H4 (cell line): ENCODE results near the gene FBLL1. TPM values are rescaled to one million over a fixed set of nuclear protein-coding genes. Genes with fewer than 3 reads are reported as not detected.
A peak's percentile ranks its signal among the peaks of the same experiment; 100 is the strongest.
"Not testable (repeated sequence)": the region's sequence is repeated elsewhere in the genome, so short reads cannot be mapped to it uniquely, and the experiment has no call there.

Source experiments
- DNase-seq: peaks from one replicate; pipeline ENCODE4 v3.0.0-alpha.2; 2015; ENCODE audit warnings: low spot score
- total RNA-seq: library from RNA; depleted of rRNA; stranded (reverse); fragments of >200 nt; shearing (Covaris generic); gene quantifications from 2 replicates; pipeline ENCODE4 v1.2.3, GENCODE V29; 2014; rRNA removed

FBLL1 gene
- total RNA-seq, 1 experiment from 2014 or later = not detected

DNA sequence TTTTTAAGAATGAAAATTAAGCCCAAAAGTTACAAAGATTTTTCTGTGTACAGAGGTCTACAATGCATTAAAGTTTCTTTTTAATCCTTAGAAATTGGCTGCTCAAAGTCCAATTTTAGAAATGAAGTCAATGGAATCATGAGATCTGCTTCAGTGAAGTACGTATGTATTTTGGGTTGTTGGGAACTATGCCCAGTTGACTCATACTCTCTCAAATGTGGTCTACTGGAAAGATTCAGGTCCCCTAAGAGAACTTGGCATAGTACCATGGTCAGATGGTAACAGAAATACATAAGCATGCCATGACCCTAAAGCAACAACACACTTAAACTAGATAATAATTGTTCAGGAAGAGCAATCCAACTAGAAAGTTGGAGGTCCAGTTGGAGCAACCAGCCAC is 23.0 kb downstream of the FBLL1 start:
- peak; percentile 23 for DNase-seq

DNA sequence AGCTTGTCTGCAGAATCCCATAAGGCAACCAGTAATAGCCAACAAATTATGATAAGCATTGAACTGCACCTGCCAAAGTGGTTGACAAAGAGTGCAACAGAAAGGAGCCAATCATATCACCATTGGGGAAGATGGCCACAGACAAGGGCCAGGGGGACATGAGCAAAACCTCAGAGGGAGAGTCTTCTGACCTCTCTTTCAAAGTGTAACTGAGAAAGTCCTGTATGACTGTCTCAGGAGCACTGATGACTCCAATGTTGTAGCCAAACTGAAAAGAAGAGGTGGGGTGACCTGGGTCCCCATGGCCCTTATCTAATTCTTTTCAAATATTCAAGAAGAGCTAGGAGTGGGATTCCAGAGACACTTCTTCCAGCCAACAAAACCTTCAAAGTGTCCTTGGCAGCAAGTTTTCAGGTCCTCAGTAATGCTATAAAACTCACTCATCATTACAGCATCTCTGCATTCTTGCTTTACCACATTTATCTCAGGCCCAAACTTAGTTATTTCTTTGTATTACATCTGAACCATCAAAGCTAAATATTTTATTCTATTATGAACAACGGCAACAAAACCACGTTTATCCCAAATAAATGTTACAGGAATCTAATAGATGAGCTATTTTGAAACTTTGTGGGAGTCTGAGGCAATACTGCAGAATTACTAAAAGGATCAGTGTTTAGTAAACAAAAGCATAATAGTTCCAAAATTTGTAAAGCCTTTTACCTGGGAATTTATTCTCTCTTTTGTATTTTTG is 24.4 kb downstream of the FBLL1 start:
- no peak for DNase-seq

DNA sequence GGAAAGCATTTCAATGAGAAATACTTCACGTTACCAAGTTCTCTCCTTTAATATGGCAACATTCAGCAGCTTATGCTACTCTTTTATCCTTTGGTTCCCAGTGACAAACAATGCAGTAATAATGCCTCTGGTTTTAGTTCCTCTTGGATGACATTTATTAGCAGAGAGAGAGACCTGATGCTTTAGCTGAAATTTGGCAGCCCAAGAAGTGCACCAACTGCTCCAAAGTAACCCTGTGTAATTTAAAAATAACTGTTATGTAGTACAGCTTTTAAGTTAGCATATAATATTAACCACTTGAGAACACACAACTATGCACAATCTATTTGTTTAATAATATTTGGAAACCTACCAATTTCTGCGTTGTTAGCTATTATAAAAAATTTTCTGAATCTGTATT is 28.3 kb downstream of the FBLL1 start:
- DNase-seq = no peak

DNA sequence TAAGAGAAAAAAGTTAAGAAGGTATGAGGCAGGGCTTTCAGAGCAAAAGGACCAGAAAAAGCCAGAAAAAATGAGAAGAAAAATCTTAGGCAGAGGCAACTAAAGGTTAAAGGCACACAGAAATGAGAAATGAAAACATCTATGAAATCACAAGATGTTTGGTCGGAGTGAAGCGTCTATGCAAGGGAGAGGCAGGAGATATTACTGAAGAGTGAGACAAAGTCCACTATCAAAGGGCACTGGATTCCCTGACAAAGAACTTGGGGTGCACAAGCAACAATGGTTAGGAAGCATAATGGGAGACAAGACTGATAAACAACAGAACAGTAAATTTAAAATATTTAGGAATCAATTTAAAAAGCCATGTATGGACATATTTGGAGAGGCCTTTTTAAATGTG is 33.2 kb downstream of the FBLL1 start:
- DNase-seq = no peak

DNA sequence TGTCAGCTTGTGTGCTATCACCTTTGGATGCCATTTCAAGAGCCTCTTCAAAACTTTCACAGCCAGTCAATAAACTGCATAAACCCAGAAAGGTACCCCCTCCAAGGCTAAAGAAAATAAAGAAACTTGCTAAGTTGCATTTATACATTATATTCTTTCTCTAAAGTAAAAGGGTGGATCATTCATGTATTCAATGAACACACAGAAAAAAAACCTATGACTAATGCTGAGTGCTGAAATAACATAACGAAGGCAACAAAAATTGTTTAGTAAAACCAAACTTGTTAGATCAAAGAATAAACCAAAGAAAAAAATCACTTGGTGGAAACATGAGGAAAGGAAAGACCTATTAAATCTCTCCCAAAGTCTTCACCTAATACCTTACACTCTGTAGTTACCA is 34.9 kb downstream of the FBLL1 start:
- no peak for DNase-seq

DNA sequence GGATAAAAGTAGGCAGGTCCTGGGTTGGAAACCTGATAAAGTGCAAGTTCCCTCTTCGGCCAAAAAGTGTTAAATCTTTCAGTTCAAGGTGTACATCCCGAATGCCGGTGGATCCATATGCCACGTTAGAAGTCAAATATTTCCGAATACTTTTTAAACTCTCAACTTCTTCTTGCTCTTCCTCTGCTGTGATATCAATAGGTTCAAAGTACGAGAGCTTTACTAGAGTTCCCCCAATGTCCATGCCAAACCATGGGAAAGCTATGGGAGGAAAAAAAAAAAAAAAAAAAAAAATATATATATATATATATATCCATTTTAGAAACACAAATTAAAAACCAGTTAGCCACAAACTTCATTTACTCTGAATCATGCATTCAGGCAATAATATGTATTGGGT is 39.6 kb downstream of the FBLL1 start:
- no peak for DNase-seq

DNA sequence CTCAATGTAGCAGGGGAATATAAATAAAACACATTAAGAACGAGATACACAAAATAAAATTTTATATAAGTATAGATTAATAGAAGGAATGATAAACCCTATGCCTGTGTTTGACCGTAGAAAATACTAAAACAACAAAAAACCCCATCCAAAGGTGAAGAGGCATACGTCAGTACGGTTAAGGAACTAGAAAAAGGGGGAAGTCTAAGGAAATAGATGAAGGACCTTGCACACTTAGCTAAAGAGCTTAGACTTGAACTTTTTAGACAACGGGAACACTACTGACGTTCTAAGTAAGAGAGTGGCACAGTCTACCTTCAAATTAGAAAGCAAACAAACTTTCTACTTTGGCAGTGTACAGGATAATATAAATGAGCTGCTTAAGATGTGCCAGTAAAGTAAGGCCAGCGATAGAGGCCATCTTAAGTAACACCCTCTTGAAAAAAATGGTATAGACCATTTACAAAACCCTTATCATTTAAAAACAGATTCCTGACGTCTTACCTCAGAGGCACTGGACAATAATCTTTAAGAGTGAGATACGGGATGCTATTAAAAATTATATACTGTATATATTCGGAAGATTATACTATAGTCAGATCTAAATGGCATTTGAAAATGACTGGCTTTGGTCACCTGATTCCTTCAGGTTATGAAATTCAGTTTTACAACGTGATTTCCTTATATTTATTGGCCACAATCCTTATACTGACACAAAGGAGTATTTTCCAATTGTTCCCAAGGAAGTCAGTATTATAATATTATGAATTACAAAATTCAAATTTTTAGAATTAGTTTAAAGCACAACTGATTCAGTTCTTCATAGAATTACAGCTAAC is 41.6 kb downstream of the FBLL1 start:
- no peak for DNase-seq

DNA sequence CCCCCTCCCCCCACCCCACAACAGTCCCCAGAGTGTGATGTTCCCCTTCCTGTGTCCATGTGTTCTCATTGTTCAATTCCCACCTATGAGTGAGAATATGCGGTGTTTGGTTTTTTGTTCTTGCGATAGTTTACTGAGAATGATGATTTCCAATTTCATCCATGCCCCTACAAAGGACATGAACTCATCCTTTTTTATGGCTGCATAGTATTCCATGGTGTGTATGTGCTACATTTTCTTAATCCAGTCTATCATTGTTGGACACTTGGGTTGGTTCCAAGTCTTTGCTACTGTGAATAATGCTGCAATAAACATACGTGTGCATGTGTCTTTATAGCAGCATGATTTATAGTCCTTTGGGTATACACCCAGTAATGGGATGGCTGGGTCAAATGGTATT is 44.6 kb downstream of the FBLL1 start:
- DNase-seq = not testable (repeated sequence)

DNA sequence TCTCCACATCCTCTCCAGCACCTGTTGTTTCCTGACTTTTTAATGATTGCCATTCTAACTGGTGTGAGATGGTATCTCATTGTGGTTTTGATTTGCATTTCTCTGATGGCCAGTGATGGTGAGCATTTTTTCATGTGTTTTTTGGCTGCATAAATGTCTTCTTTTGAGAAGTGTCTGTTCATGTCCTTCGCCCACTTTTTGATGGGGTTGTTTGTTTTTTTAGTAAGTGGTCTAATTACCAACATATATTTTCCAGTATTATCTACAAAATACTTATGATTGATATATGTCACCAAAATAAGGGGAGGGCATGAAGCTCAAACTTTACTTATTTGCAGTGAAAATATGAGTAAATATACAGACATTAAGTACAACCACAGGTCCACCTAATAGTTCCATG is 45.1 kb downstream of the FBLL1 start:
- DNase-seq = not testable (repeated sequence)

DNA sequence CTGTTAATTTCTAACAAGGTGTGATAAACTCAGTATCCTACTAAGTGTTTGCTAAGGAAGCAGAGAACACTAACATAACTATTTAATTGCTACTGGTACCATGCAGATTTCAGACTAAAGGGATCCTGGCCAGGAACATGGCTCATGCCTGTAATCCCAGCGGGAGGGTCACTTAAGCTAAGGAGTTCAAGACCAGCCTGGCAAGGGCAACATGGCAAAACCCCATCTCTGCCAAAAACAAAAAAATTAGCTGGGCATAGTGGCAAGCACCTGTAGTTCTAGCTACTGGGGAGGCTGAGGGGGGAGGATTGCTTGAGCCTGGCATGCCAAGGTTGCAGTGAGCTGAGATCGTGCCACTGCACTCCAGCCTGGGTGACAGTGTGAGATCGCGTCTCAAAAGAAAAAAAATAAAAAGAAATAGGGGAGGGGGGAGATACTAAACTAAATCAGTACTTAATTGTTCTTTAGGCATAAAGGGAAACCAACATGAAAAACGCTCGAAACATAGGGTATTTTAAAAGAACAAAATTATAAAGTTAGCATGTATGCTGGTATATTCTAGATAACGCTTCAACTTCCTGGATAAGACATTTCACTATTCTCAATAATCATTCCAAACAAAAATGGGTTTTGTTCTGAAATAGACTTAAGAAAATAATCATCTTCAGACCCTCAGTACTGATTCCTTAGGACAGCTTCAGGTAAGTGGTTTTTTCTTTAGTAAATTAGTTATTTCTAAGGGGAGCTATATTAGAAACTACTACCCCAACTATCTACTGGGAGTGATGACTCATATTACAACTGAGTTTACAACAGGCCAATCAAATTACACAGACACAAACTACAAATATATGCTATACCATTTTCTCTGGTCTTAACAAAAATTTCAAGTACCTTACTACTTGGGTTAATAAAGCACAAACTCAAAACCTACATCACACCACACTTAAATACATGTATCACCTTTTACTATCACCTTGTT is 46.6 kb downstream of the FBLL1 start:
- DNase-seq = no peak

DNA sequence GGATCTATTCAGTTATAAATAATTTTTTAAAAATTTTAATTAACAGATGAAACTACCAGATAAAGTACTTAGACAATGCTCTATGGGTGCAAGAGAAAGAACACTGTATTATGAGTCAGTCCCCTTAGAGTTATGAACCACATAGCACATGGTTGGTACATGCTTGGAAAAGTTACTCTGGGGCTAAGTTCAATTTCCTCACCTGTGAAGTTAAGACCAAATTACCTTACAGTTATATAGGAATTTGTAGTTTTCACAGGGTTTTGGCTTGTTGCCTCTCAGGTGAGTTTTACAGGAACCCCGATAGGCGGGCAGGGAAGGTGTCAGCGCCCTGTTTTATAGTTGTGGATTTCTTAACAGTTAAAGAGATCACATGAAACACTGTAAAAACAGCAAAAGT is 48.9 kb downstream of the FBLL1 start:
- no peak for DNase-seq

DNA sequence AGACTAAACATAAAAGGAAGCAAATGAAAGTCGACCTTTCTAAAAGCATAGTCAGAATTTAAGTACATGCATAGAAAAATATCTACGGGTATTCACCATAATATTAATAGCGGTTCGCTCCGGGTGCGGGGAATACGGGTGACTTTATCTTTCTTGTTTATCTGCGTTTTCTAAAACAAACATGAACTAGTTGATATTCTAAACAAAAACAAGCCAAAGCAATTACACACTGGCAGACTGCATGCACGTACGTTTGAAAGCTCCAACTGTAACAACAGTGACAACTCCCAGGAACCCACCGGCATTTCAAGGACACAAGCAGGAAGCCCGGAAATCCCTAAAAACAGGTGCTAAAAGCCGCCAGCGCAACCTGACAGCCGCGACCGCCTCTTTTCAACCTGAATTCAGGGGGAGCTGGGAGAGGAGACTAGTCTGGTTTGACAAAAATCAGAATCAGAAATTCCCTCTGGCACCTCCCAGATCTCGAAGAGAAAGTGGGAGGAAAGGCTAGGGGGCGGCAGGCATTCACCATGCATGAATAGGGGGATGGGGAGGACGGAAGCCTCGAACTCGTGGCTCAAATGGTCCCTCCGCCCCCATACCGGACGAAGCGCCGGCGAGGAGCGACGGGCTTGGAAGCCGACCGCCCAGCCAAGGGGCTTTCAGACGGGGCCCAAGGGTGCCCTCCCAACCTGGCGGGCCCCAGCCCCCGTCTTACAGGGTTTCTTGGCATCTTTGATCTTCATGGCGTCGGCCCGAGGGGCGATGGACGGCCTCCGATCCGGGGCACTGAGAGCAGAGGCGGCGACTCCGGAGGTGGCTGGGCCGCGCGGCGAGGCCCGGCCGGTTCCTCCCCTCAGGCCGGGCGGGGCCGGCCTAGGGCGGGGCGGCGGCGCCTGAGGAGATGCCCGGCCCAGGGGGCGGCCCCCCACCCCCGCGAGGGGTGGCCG is 49.7 kb downstream of the FBLL1 start, which contains the start of gene PANK3:
PANK3 (minus strand) TSS at position 831 of the 950 bp plus-strand sequence; CDS start at position 746, 85 bp downstream.
- peak; percentile 46 for DNase-seq

DNA sequence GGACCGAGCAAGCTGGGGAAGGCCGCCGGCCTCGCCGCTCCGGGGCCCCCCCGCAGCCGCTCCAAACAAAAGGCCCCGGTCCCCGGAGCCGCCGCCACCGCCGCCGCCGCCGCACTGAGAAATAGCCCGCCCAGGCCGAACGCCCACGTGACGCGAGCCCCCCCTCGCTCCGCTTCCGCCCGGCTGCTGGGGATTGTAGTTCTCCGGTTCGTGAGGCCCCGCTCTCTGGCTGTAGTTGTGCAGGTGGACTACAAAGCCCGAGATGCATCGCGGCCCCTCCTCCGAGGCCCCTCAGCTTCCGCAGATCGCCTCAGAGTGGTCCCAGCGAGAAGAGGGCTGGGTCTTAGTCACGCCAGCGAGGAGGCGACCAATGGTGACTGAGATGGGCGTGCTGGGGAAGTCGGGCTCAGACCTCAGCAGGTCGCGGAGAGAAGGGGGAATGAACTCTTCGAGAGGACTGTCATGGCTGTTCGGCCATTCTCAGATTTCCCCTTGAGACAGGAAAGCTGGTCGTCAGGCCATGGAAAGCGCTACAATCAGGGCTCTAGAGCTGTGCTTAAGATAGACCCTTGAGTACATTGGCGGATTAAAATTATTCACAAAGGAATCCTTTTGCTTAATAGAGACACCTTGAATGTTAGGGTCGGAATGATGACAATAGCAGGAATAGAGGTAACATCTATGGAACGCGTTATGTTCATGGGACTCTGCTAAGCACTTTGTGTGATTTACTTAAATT is 50.6 kb downstream of the FBLL1 start:
- DNase-seq = peak; percentile 99

DNA sequence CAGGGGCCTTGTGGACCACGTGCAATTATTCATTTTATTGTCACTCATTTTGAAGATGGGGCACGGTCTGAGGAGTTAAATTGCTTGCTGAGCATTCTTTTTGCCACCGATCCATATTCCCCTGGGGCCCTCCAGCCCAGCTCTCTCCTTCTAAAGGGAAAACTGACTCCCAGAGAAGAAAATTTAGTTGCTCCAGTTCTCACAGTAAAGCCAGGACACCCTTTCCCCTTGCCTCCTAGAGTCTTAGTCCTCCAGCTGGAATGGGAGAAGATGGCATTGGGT is 51.1 kb downstream of the FBLL1 start:
- DNase-seq = no peak

Other genes with a start within 250 kb of the FBLL1 start
- gene WWC1, start 237.7 kb upstream of the FBLL1 start, total RNA-seq = 3.2 and 8.3 TPM in 2 replicates
- gene RARS1, start 42.8 kb upstream of the FBLL1 start, total RNA-seq = 204 and 227 TPM in 2 replicates
- gene PANK3, start 50.1 kb downstream of the FBLL1 start, total RNA-seq = 29.5 and 33.0 TPM in 2 replicates